Keratinocyte (primary cell): ENCODE data around the gene FAM13A. TPM values are rescaled to one million over a fixed set of nuclear protein-coding genes. Genes with fewer than 3 reads are reported as not detected.

Source experiments
- DNase-seq: peaks from one replicate; pipeline ENCODE4 v3.0.0-alpha.2; 2011; ENCODE audit warnings: low read depth, missing footprints, low spot score
- FAIRE-seq: peaks from 2 replicates; lab custom pipeline; 2011; peaks lifted over from hg19 to GRCh38; lab: Jason Lieb, UNC
- H2AFZ ChIP-seq: 2 replicates; pipeline ENCODE4 v1.6.0; 2012; ENCODE audit warnings: low read length, control low read depth, inconsistent platforms; ENCODE audit not compliant: control insufficient read depth
- H3K27ac ChIP-seq: 2 replicates; pipeline ENCODE4 v1.5.1; 2011; ENCODE audit warnings: low read length; ENCODE audit not compliant: control insufficient read depth, insufficient read depth
- H3K27me3 ChIP-seq: 3 replicates; pipeline ENCODE4 v1.6.0; 2011; ENCODE audit warnings: low read length; ENCODE audit not compliant: control insufficient read depth, insufficient read depth; ENCODE audit errors: extremely low read depth
- H3K36me3 ChIP-seq, 2 experiments: 2 replicates in 1 of 2; 3 replicates in 1 of 2; pipeline ENCODE4 v1.5.1; 2011; ENCODE audit warnings: low read length in 2 of 2, mild to moderate bottlenecking in 1 of 2; ENCODE audit not compliant: control insufficient read depth in 2 of 2, insufficient read depth in 2 of 2; ENCODE audit errors: extremely low read depth in 1 of 2
- H3K4me1 ChIP-seq: 3 replicates; pipeline ENCODE4 v1.5.1; 2011; ENCODE audit warnings: low read length; ENCODE audit not compliant: control insufficient read depth, insufficient read depth; ENCODE audit errors: extremely low read depth
- H3K4me2 ChIP-seq: 3 replicates; pipeline ENCODE4 v1.6.0; 2011; ENCODE audit warnings: low read depth, low read length; ENCODE audit not compliant: control insufficient read depth, insufficient read depth; ENCODE audit errors: extremely low read depth
- H3K4me3 ChIP-seq, 3 experiments: fragments of 200-600 bp in 1 of 3; sonication (generic) in 1 of 3; 2 replicates in 2 of 3; 3 replicates in 1 of 3; pipeline ENCODE4 v1.5.1; 2011 to 2016; ENCODE audit warnings: low read length in 3 of 3, mild to moderate bottlenecking in 3 of 3, control low read depth in 2 of 3, inconsistent platforms in 1 of 3, low read depth in 1 of 3, mixed read lengths in 1 of 3, mixed run types in 1 of 3, moderate library complexity in 1 of 3; ENCODE audit not compliant: control insufficient read depth in 2 of 3, insufficient read depth in 2 of 3; ENCODE audit errors: extremely low read depth in 1 of 3
- H3K79me2 ChIP-seq: 2 replicates; pipeline ENCODE4 v1.6.0; 2012; ENCODE audit warnings: low read length; ENCODE audit not compliant: control insufficient read depth, insufficient read depth
- H3K9ac ChIP-seq: 3 replicates; pipeline ENCODE4 v1.6.0; 2011; ENCODE audit warnings: low read length; ENCODE audit not compliant: control insufficient read depth, insufficient read depth; ENCODE audit errors: extremely low read depth
- H3K9me1 ChIP-seq: 3 replicates; pipeline ENCODE4 v1.6.0; 2011; ENCODE audit warnings: low read length; ENCODE audit not compliant: control insufficient read depth, insufficient read depth; ENCODE audit errors: extremely low read depth
- H3K9me3 ChIP-seq: 2 replicates; pipeline ENCODE4 v1.5.1; 2012; ENCODE audit warnings: low read depth, low read length; ENCODE audit not compliant: control insufficient read depth
- H4K20me1 ChIP-seq: 3 replicates; pipeline ENCODE4 v1.6.0; 2011; ENCODE audit warnings: low read length; ENCODE audit not compliant: control insufficient read depth, insufficient read depth; ENCODE audit errors: extremely low read depth
- EZH2 ChIP-seq: IDR thresholded peaks from one replicate; pipeline ENCODE4 v1.6.1; 2012; ENCODE audit warnings: inconsistent platforms, mild to moderate bottlenecking, low read length, moderate library complexity
- dilution Hi-C: fragments of 300-500 bp; cut with MboI; formaldehyde crosslinking; loops from one replicate; pipeline ENCODE4 v1.7.0; 2020; ENCODE audit warnings: low sequenced_read_pairs; ENCODE audit not compliant: extremely low pct_ligation_motif_present
- polyA plus RNA-seq, 5 experiments: library from polyadenylated mRNA; depleted of rRNA in 3 of 5; stranded (reverse) in 3 of 5; stranded (forward) in 1 of 5; unstranded in 1 of 5; fragments of >200 nt; gene quantifications; 1 replicate in 1 of 5; 2 replicates in 3 of 5; 3 replicates in 1 of 5; pipeline versions ENCODE4 v1.2.1 to v1.2.3, GENCODE V29; 2011 to 2012; ENCODE audit warnings: missing spikeins in 2 of 5, low read depth in 1 of 5, low replicate concordance in 1 of 5
- TF ChIP-seq, protein P1 (sequence below), 3 experiments: IDR thresholded peaks in 1 of 3; conservative IDR thresholded peaks in 1 of 3; optimal IDR thresholded peaks in 1 of 3; 2 replicates in 2 of 3; 3 replicates in 1 of 3; pipeline versions ENCODE3 to v1.5.1; 2011; ENCODE audit warnings: low read length in 3 of 3, mild to moderate bottlenecking in 3 of 3, moderate library complexity in 2 of 3, control low read depth in 1 of 3, inconsistent platforms in 1 of 3; ENCODE audit not compliant: insufficient read depth in 2 of 3; ENCODE audit errors: extremely low read depth in 1 of 3

Gene FAM13A
- polyA plus RNA-seq, 1 donor (not counting 4 experiments of a cell fraction or from before 2014, with no cell fraction given): 6.0 TPM

GRCh38 chr4:88953400-88953799 lies 103.6 kb downstream of the FAM13A start:
- H3K79me2 ChIP-seq: no peaks in the 10 kb centered on the region
- no peaks in the 10 kb centered on the region for H3K9me3 ChIP-seq
- H2AFZ ChIP-seq: no peak overlapping the region
- dilution Hi-C loops: no loop called here
- no peak for DNase-seq
- no peak for TF ChIP-seq EZH2
- TF ChIP-seq, protein P1, sequence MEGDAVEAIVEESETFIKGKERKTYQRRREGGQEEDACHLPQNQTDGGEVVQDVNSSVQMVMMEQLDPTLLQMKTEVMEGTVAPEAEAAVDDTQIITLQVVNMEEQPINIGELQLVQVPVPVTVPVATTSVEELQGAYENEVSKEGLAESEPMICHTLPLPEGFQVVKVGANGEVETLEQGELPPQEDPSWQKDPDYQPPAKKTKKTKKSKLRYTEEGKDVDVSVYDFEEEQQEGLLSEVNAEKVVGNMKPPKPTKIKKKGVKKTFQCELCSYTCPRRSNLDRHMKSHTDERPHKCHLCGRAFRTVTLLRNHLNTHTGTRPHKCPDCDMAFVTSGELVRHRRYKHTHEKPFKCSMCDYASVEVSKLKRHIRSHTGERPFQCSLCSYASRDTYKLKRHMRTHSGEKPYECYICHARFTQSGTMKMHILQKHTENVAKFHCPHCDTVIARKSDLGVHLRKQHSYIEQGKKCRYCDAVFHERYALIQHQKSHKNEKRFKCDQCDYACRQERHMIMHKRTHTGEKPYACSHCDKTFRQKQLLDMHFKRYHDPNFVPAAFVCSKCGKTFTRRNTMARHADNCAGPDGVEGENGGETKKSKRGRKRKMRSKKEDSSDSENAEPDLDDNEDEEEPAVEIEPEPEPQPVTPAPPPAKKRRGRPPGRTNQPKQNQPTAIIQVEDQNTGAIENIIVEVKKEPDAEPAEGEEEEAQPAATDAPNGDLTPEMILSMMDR (optimal IDR thresholded peaks at IDR 0.05 in 1 of 3, IDR thresholded peaks at IDR 0.05 in 1 of 3, conservative IDR thresholded peaks at IDR 0.05 in 1 of 3; ENCODE audit: extremely low read depth in 1 of 3, insufficient read depth in 2 of 3, low read length in 3 of 3): no peak
- no peaks in the 10 kb centered on the region for H3K27me3 ChIP-seq
- no peak for FAIRE-seq
- no peak overlapping the region for H3K27ac ChIP-seq
- H3K9ac ChIP-seq: no peak overlapping the region
- no peak overlapping the region for H3K4me3 ChIP-seq
- H3K9me1 ChIP-seq: no peaks in the 10 kb centered on the region
- H4K20me1 ChIP-seq: no peaks in the 10 kb centered on the region
- no peaks in the 10 kb centered on the region for H3K36me3 ChIP-seq
- no peaks in the 10 kb centered on the region for H3K4me1 ChIP-seq
- H3K4me2 ChIP-seq: no peak overlapping the region

DNA sequence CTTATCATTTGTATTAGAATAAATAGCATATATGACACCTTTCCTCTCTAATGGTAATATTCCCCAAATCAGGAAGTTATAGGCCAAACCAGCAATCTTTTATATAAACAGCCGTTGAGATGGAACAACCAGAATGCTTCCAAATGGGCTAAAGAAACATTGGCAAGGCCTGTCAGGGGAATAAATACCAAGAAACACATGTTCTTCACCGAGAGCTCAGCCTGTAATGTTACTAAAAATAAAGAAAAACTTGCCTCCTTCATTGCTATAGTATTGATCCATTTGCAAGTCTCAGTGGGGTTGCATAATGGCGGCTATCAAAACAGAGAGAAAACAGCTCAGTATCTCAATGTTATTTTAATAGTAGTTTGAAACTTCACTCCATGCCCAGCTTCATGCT lies 104.9 kb downstream of the FAM13A start:
- no peak for FAIRE-seq
- dilution Hi-C loops: no loop called here

More for the DNA sequence above, 104.9 kb downstream of the FAM13A start:
- no peaks in the 10 kb centered on the region for H3K79me2 ChIP-seq
- no peaks in the 10 kb centered on the region for H3K9me3 ChIP-seq
- no peaks in the 10 kb centered on the region for H3K36me3 ChIP-seq
- H3K9me1 ChIP-seq: no peaks in the 10 kb centered on the region
- H3K4me3 ChIP-seq: no peak overlapping the region
- no peaks in the 10 kb centered on the region for H3K27me3 ChIP-seq
- H3K9ac ChIP-seq: no peak overlapping the region
- no peak overlapping the region for H2AFZ ChIP-seq
- no peak overlapping the region for H3K27ac ChIP-seq
- TF ChIP-seq EZH2: no peak
- TF ChIP-seq, protein P1 (optimal IDR thresholded peaks at IDR 0.05 in 1 of 3, IDR thresholded peaks at IDR 0.05 in 1 of 3, conservative IDR thresholded peaks at IDR 0.05 in 1 of 3; ENCODE audit: extremely low read depth in 1 of 3, insufficient read depth in 2 of 3, low read length in 3 of 3): no peak
- no peaks in the 10 kb centered on the region for H3K4me1 ChIP-seq
- H3K4me2 ChIP-seq: no peak overlapping the region
- no peak for DNase-seq
- no peaks in the 10 kb centered on the region for H4K20me1 ChIP-seq
